ENCODE measurements around the gene FGF2. TPM values are rescaled to one million over a fixed set of nuclear protein-coding genes. Genes with fewer than 3 reads are reported as not detected.

FGF2 gene
- polyA plus RNA-seq, 12 donors = 6.8 to 12.5 (median 9.7) TPM; not detected in 1

- peak; percentile 64 for DNase-seq
These were observed 56.5 kb downstream of the FGF2 start for GRCh38 chr4:122882857-122883735.

- peak; percentile 53 for DNase-seq
These were observed 57.9 kb downstream of the FGF2 start for GRCh38 chr4:122884499-122884898.

- DNase-seq = no peak
These were observed 63.1 kb downstream of the FGF2 start for GRCh38 chr4:122889726-122890125.

GRCh38 chr4:122890147-122890795, 63.6 kb downstream of the FGF2 start:
- no peak for DNase-seq

GRCh38 chr4:122894827-122895226, 68.2 kb downstream of the FGF2 start:
- DNase-seq = no peak

- DNase-seq = no peak
These were observed 68.8 kb downstream of the FGF2 start for GRCh38 chr4:122895336-122895995.

- no peak for DNase-seq
These were observed 69.6 kb downstream of the FGF2 start for GRCh38 chr4:122896270-122896669.

GRCh38 chr4:122898370-122899150, 71.9 kb downstream of the FGF2 start:
- DNase-seq = no peak

GRCh38 chr4:122899682-122900081, 73.1 kb downstream of the FGF2 start:
- DNase-seq = no peak

GRCh38 chr4:122900314-122900713, 73.7 kb downstream of the FGF2 start:
- no peak for DNase-seq

GRCh38 chr4:122901247-122902010, 74.8 kb downstream of the FGF2 start:
- DNase-seq = no peak

GRCh38 chr4:122903766-122904288, 77.2 kb downstream of the FGF2 start:
- no peak for DNase-seq

- no peak for DNase-seq
These were observed 80.3 kb downstream of the FGF2 start for GRCh38 chr4:122906859-122907305.

GRCh38 chr4:122908223-122908622, 81.6 kb downstream of the FGF2 start:
- DNase-seq = no peak

GRCh38 chr4:122909683-122910082, 83.1 kb downstream of the FGF2 start:
- DNase-seq = no peak

- DNase-seq = no peak
These were observed 85.0 kb downstream of the FGF2 start for GRCh38 chr4:122911588-122911987.

GRCh38 chr4:122912810-122913575, 86.4 kb downstream of the FGF2 start:
- DNase-seq = no peak

- peak; percentile 25 for DNase-seq
These were observed 87.8 kb downstream of the FGF2 start for GRCh38 chr4:122914292-122914904.

GRCh38 chr4:122914938-122915337, 88.3 kb downstream of the FGF2 start:
- no peak for DNase-seq
